ENCODE data around the gene BORCS5.

BORCS5 gene

GRCh38 chr12:12353807-12354206 is 3.1 kb upstream of the BORCS5 start:
- DNase-seq = no peak

- no peak for DNase-seq
These were observed 397 bp upstream of the BORCS5 start for GRCh38 chr12:12356467-12356895.

- DNase-seq = no peak
These were observed 1.0 kb downstream of the BORCS5 start for GRCh38 chr12:12357719-12358461.

GRCh38 chr12:12358528-12358927 is 1.6 kb downstream of the BORCS5 start:
- no peak for DNase-seq

- DNase-seq = no peak
These were observed 8.0 kb downstream of the BORCS5 start for GRCh38 chr12:12364787-12365445.

- no peak for DNase-seq
These were observed 8.5 kb downstream of the BORCS5 start for GRCh38 chr12:12365446-12365802.

- DNase-seq = no peak
These were observed 9.1 kb downstream of the BORCS5 start for GRCh38 chr12:12365931-12366431.

- DNase-seq = no peak
These were observed 10.0 kb downstream of the BORCS5 start for GRCh38 chr12:12366701-12367481.

GRCh38 chr12:12367482-12367998 is 10.7 kb downstream of the BORCS5 start:
- no peak for DNase-seq

- no peak for DNase-seq
These were observed 16.3 kb downstream of the BORCS5 start for GRCh38 chr12:12372946-12373722.

GRCh38 chr12:12376646-12377448 is 20.0 kb downstream of the BORCS5 start:
- DNase-seq = no peak

- DNase-seq = no peak
These were observed 21.7 kb downstream of the BORCS5 start for GRCh38 chr12:12378616-12379015.

- DNase-seq = no peak
These were observed 23.2 kb downstream of the BORCS5 start for GRCh38 chr12:12379831-12380730.

- DNase-seq = no peak
These were observed 24.2 kb downstream of the BORCS5 start for GRCh38 chr12:12380949-12381593.

GRCh38 chr12:12381982-12382381 is 25.1 kb downstream of the BORCS5 start:
- DNase-seq = no peak

GRCh38 chr12:12384571-12385340 is 27.9 kb downstream of the BORCS5 start:
- DNase-seq = no peak

- DNase-seq = no peak
These were observed 30.6 kb downstream of the BORCS5 start for GRCh38 chr12:12387501-12387900.

GRCh38 chr12:12392413-12392812 is 35.5 kb downstream of the BORCS5 start:
- DNase-seq = no peak

GRCh38 chr12:12393171-12393570 is 36.3 kb downstream of the BORCS5 start:
- no peak for DNase-seq

All from activated gamma-delta T cell (primary cell).